ENCODE data around the gene ACTR5. TPM values are rescaled to one million over a fixed set of nuclear protein-coding genes. Genes with fewer than 3 reads are reported as not detected.

The ACTR5 gene
- total and polyA plus RNA-seq, 4 donors, result 1.9 to 5.4 (median 4.0) TPM

- TF ChIP-seq SP1 (IDR thresholded peaks at IDR 0.05) (no peak), YY1 (IDR thresholded peaks at IDR 0.05) (no peak), RAD21 (IDR thresholded peaks at IDR 0.05) (no peak)
These were observed 28.1 kb downstream of the ACTR5 start (continued) for GRCh38 chr20:38776363-38776762.

GRCh38 chr20:38779247-38780097, 31.2 kb downstream of the ACTR5 start:
- Histone ChIP-seq H3K27me3 (ENCODE audit: control insufficient read depth in 4 of 4, insufficient read depth in 4 of 4, low read length in 3 of 4) (no peaks in the 10 kb centered on the region), H3K4me3 (ENCODE audit: low read depth in 1 of 3, low read length in 3 of 3) (no peak overlapping the region), H3K4me1 (ENCODE audit: control insufficient read depth in 4 of 4, insufficient read depth in 4 of 4, low read length in 3 of 4) (peaks cover 0 to 8% (median 5%) of the 10 kb centered on the region in 4 donors), H3K9ac (ENCODE audit: low read depth in 1 of 2, low read length in 2 of 2) (no peak overlapping the region), H3K36me3 (ENCODE audit: control insufficient read depth in 4 of 4, insufficient read depth in 3 of 4, low read depth in 1 of 4, low read length in 3 of 4) (peaks cover 0 to 2% (median 0%) of the 10 kb centered on the region in 4 donors), H3K27ac (ENCODE audit: low read depth in 1 of 2, low read length in 2 of 2) (no peak overlapping the region), H3K9me3 (ENCODE audit: control insufficient read depth in 4 of 4, low read length in 3 of 4) (no peaks in the 10 kb centered on the region)
- TF ChIP-seq RAD21 (IDR thresholded peaks at IDR 0.05) (no peak), TAF1 (conservative IDR thresholded peaks at IDR 0.05) (no peak), CTCF (IDR thresholded peaks at IDR 0.05; ENCODE audit: low read depth, low read length, missing input control) (no peak), YY1 (IDR thresholded peaks at IDR 0.05) (no peak), NR2F2 (IDR thresholded peaks at IDR 0.05) (no peak), HNF4G (IDR thresholded peaks at IDR 0.05) (no peak), HNF4A (conservative IDR thresholded peaks at IDR 0.05) (no peak), MAX (IDR thresholded peaks at IDR 0.05) (no peak)
- WGBS, result 78% methylated on average over 19 of the region's 19 CpGs
- no peak for DNase-seq (ENCODE audit: low spot score)

GRCh38 chr20:38782275-38782674, 34.0 kb downstream of the ACTR5 start:
- DNase-seq (ENCODE audit: low spot score), result no peak
- Histone ChIP-seq H3K27ac (ENCODE audit: low read depth in 1 of 2, low read length in 2 of 2) (peak overlapping the region in 1 of 2 donors; percentile 35), H3K27me3 (ENCODE audit: control insufficient read depth in 4 of 4, insufficient read depth in 4 of 4, low read length in 3 of 4) (no peaks in the 10 kb centered on the region), H3K4me1 (ENCODE audit: control insufficient read depth in 4 of 4, insufficient read depth in 4 of 4, low read length in 3 of 4) (peaks cover 0 to 8% (median 5%) of the 10 kb centered on the region in 4 donors), H3K9me3 (ENCODE audit: control insufficient read depth in 4 of 4, low read length in 3 of 4) (no peaks in the 10 kb centered on the region), H3K36me3 (ENCODE audit: control insufficient read depth in 4 of 4, insufficient read depth in 3 of 4, low read depth in 1 of 4, low read length in 3 of 4) (no peaks in the 10 kb centered on the region), H3K4me3 (ENCODE audit: low read depth in 1 of 3, low read length in 3 of 3) (no peak overlapping the region), H3K9ac (ENCODE audit: low read depth in 1 of 2, low read length in 2 of 2) (no peak overlapping the region)
- 34% methylated on average over 3 of the region's 3 CpGs for WGBS
- TF ChIP-seq CTCF (IDR thresholded peaks at IDR 0.05; ENCODE audit: low read depth, low read length, missing input control), result no peak
- no peak for TF ChIP-seq RAD21 (IDR thresholded peaks at IDR 0.05)
- peak; percentile 55 for TF ChIP-seq YY1 (IDR thresholded peaks at IDR 0.05)
- TF ChIP-seq NR2F2 (IDR thresholded peaks at IDR 0.05), result no peak
- TF ChIP-seq ZBTB33 (IDR thresholded peaks at IDR 0.05), result no peak
- peak; percentile 36 for TF ChIP-seq ATF3 (IDR thresholded peaks at IDR 0.05)
- peak; percentile 74 for TF ChIP-seq SP1 (IDR thresholded peaks at IDR 0.05)
- no peak for TF ChIP-seq TAF1 (conservative IDR thresholded peaks at IDR 0.05)
- TF ChIP-seq JUND (IDR thresholded peaks at IDR 0.05), result peak in 1 of 2 donors; percentile 59
- TF ChIP-seq MAX (IDR thresholded peaks at IDR 0.05), result peak; percentile 47
- TF ChIP-seq REST (IDR thresholded peaks at IDR 0.05), result peak; percentile 36
- peak; percentile 66 to 83 for TF ChIP-seq RXRA (IDR thresholded peaks at IDR 0.05)
- no peak for TF ChIP-seq GABPA (IDR thresholded peaks at IDR 0.05 in 1 of 2, conservative IDR thresholded peaks at IDR 0.05 in 1 of 2)
- no peak for TF ChIP-seq HNF4G (IDR thresholded peaks at IDR 0.05)
- TF ChIP-seq FOXA2 (IDR thresholded peaks at IDR 0.05), result no peak
- peak; percentile 73 to 85 for TF ChIP-seq HNF4A (conservative IDR thresholded peaks at IDR 0.05)
- no peak for TF ChIP-seq EGR1 (IDR thresholded peaks at IDR 0.05; ENCODE audit: low read depth in 2 of 2)
- no peak for TF ChIP-seq FOXA1 (IDR thresholded peaks at IDR 0.05)

All from liver (tissue), 9 donors.